ENCODE data around the gene M1AP. TPM values are rescaled to one million over a fixed set of nuclear protein-coding genes. Genes with fewer than 3 reads are reported as not detected.

The M1AP gene
- total and polyA plus RNA-seq, 2 of the 4 experiments (the other 2 are of a cell fraction), result 0.03 TPM; not detected in 1

GRCh38 chr2:74566076-74566753 is 81.9 kb downstream of the M1AP start:
- no peaks in the 10 kb centered on the region for H3K79me1 ChIP-seq (ENCODE audit: low read depth in 1 of 2, low read length in 2 of 2)
- H2BK120ac ChIP-seq (ENCODE audit: low read depth, low read length), result peak overlapping the region; percentile 85
- dilution Hi-C loops (cut with HindIII; ENCODE audit: low sequenced_read_pairs, unreplicated experiment) (no loop called here), intact Hi-C loops (cut with micrococcal nuclease) (no loop called here), in situ Hi-C loops (cut with MboI; ENCODE audit: low sequenced_read_pairs) (no loop called here)
- peak overlapping the region; percentile 70; the same call in 1 of the 2 replicates for H3K4me2 ChIP-seq (ENCODE audit: low read depth, low read length)
- ChIA-PET POLR2A (ENCODE audit: unreplicated experiment) (no interaction called here), CTCF (no interaction called here)
- H3K9me3 ChIP-seq (ENCODE audit: control insufficient read depth, insufficient read depth, low read length), result no peaks in the 10 kb centered on the region
- no peak overlapping the region for H2AK9ac ChIP-seq (replicated peaks; ENCODE audit: low read depth, low read length, poor library complexity)
- H4K5ac ChIP-seq (ENCODE audit: low read depth, low read length), result peak overlapping the region; percentile 78; the same call in 1 of the 2 replicates
- no peaks in the 10 kb centered on the region for H4K20me1 ChIP-seq (ENCODE audit: insufficient read depth, low read length)
- peak overlapping the region; percentile 53 for H3K27ac ChIP-seq (ENCODE audit: insufficient read depth, low read length)
- H3K27me3 ChIP-seq (ENCODE audit: control insufficient read depth, insufficient read depth, low read length), result no peaks in the 10 kb centered on the region
- peaks cover 14% of the 10 kb centered on the region for H3K4me1 ChIP-seq (ENCODE audit: control insufficient read depth, insufficient read depth, low read length)
- peak overlapping the region; percentile 32; the same call in 1 of the 2 replicates for H3K23ac ChIP-seq (ENCODE audit: low read depth, low read length)
- ATAC-seq (ENCODE audit: low read depth) (no peak), DNase-seq (no peak)
- peak overlapping the region; percentile 99 for H2BK5ac ChIP-seq (ENCODE audit: low read depth, low read length, poor library complexity, severe bottlenecking)
- peak overlapping the region; percentile 89; the same call in 1 of the 2 replicates for H3K18ac ChIP-seq (ENCODE audit: low read depth, low read length)
- peak overlapping the region; percentile 69 for H2AK5ac ChIP-seq (ENCODE audit: low read depth, low read length)
- H3K14ac ChIP-seq (replicated peaks; ENCODE audit: low read depth, low read length), result peak overlapping the region; percentile 78
- no peak overlapping the region for H3K56ac ChIP-seq (ENCODE audit: extremely low read depth, insufficient read depth, low read length)
- TF ChIP-seq MAZ (IDR thresholded peaks at IDR 0.05; ENCODE audit: borderline replicate concordance, low read depth, low read length), result no peak
- TF ChIP-seq FOS (IDR thresholded peaks at IDR 0.05; ENCODE audit: low read depth, low read length), result no peak
- H2BK15ac ChIP-seq (ENCODE audit: low read depth, low read length), result peak overlapping the region; percentile 32
- 100% methylated on average over 1 of the region's 7 CpGs; no CpG with 5 or more reads in 1 of the 2 experiments for WGBS, 2 experiments (ENCODE audit: extremely low coverage in 2 of 2, insufficient read length in 1 of 2)
- no peak overlapping the region for H3K9ac ChIP-seq (ENCODE audit: low read depth, low read length)
- peak overlapping the region; percentile 45 for H4K91ac ChIP-seq (ENCODE audit: insufficient read depth, low read depth, low read length)
- peak overlapping the region; percentile 10 for H2AFZ ChIP-seq (replicated peaks; ENCODE audit: low read length, poor library complexity)
- peak overlapping the region; percentile 42 for H3K4ac ChIP-seq (ENCODE audit: low read depth, low read length)
- no peaks in the 10 kb centered on the region for H3K36me3 ChIP-seq (ENCODE audit: control insufficient read depth, insufficient read depth, low read length)
- BruUV-seq (replicated peaks), result no TSS peak
- H3K4me3 ChIP-seq (ENCODE audit: insufficient read depth, low read depth, low read length), result no peak overlapping the region
- peaks cover 25% of the 10 kb centered on the region for H3K9me1 ChIP-seq (ENCODE audit: insufficient read depth, low read length)
- H2BK20ac ChIP-seq (ENCODE audit: low read depth, low read length), result peak overlapping the region; percentile 80
- H4K8ac ChIP-seq (ENCODE audit: low read depth in 2 of 2, low read length in 2 of 2), result peak overlapping the region; percentile 7 to 57
